Calu3 (cell line): ENCODE measurements around the gene SMOC1. TPM values are rescaled to one million over a fixed set of nuclear protein-coding genes. Genes with fewer than 3 reads are reported as not detected.

Experiments used
- BruUV-seq: library from RNA; stranded (reverse); fragments of 400-500 nt; replicated peaks from 2 replicates; lab custom pipeline; 2021; lab: Mats Ljungman, UMichigan
- CTCF ChIA-PET: fragments of 300-600 bp; sonication (Branson Sonifier 250); formaldehyde crosslinking; loops from one replicate; lab custom pipeline; 2022; ENCODE audit warnings: antibody characterized with exemption; lab: Charles Lee
- DNase-seq: peaks from one replicate; pipeline ENCODE4 v3.0.0; 2022
- H3K27ac Mint-ChIP-seq: one replicate; pipeline ENCODE4 v1.8.0; 2022; ENCODE audit warnings: mixed read lengths; ENCODE audit not compliant: unreplicated experiment
- H3K27me3 Mint-ChIP-seq: one replicate; pipeline ENCODE4 v1.8.0; 2022; ENCODE audit warnings: mixed read lengths; ENCODE audit not compliant: unreplicated experiment
- H3K36me3 Mint-ChIP-seq: one replicate; pipeline ENCODE4 v1.8.0; 2022; ENCODE audit warnings: mild to moderate bottlenecking, moderate library complexity, mixed read lengths; ENCODE audit not compliant: insufficient read depth, unreplicated experiment
- H3K4me1 Mint-ChIP-seq: one replicate; pipeline ENCODE4 v1.8.0; 2022; ENCODE audit warnings: mild to moderate bottlenecking, low read depth, mixed read lengths; ENCODE audit not compliant: unreplicated experiment
- H3K4me3 Mint-ChIP-seq: one replicate; pipeline ENCODE4 v1.8.0; 2022; ENCODE audit warnings: mild to moderate bottlenecking, low read depth, moderate library complexity, mixed read lengths; ENCODE audit not compliant: unreplicated experiment
- H3K9me3 Mint-ChIP-seq: one replicate; pipeline ENCODE4 v1.8.0; 2022; ENCODE audit warnings: low read depth, mixed read lengths; ENCODE audit not compliant: unreplicated experiment
- CTCF ChIP-seq: fragments of 200-600 bp; IDR thresholded peaks from one replicate; pipeline ENCODE4 v1.8.0; 2022; ENCODE audit warnings: antibody characterized with exemption; ENCODE audit not compliant: unreplicated experiment
- intact Hi-C: fragments of 100-400 bp; cut with micrococcal nuclease; formaldehyde crosslinking; loops from one replicate; pipeline ENCODE4 v1.10.0; 2022; ENCODE audit not compliant: unreplicated experiment
- total RNA-seq: library from RNA; stranded (reverse); gene quantifications from 2 replicates; pipeline ENCODE4 v1.2.3, GENCODE V29; 2022

SMOC1 gene
- total RNA-seq, 1 experiment from 2014 or later = 39.6 TPM

- Mint-ChIP-seq H3K4me3 (no peak overlapping the region), H3K27me3 (peaks cover 16% of the 10 kb centered on the region), H3K9me3 (no peaks in the 10 kb centered on the region), H3K4me1 (peaks cover 41% of the 10 kb centered on the region), H3K27ac (peak overlapping the region; percentile 9), H3K36me3 (no peaks in the 10 kb centered on the region)
- BruUV-seq = no TSS peak
- CTCF ChIA-PET = interaction anchor here (1.0 to 4.9 kb wide), 2 partner anchors 28 to 38 kb away, joined by 3 to 34 read pairs; no protein-coding TSS in a partner anchor
- TF ChIP-seq CTCF = no peak
- no peak for DNase-seq
- intact Hi-C loops = no loop called here
Measured at GRCh38 chr14:70045310-70045709, 166.1 kb downstream of the SMOC1 start.

DNA sequence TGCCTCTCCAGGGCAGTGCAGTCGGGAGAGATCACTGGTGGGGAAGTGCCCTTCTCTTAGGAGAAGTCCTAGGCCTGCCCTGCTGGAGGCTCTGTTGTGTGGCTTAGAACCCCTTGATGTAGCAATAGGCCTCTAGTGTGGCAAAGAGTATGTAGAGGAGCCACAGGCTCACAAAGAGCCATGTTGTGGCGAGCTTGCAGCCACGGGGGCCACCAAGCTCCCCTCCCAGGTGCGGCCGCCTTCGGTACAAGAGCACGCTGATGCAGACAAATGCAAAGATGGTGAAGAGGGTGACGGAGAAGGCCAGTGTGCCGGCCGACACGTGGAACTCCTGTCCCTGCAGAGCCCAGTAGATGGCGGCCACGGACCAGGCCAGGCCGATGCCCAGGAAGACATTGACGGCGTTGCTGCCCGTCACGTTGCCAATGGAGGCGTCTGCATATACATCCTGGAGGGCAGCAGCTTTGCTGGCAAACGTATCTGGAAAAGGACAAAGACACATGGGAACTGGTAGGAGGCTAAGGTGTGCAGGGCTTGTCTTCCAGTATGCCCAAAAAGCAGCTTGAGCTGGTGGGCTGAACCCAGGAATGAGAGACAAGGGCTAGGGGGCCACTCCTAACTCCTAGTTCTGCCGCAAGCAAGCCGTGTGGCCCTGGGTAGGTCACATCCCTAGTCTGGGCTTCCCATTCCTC, 166.8 kb downstream of the SMOC1 start:
- H3K27ac Mint-ChIP-seq = peak overlapping the region; percentile 9
- peaks cover 16% of the 10 kb centered on the region for H3K27me3 Mint-ChIP-seq
- H3K4me3 Mint-ChIP-seq = no peak overlapping the region
- CTCF ChIA-PET = interaction anchor here (4.9 kb wide), 1 partner anchor 27 kb away, joined by 34 read pairs; no protein-coding TSS in a partner anchor
- no peaks in the 10 kb centered on the region for H3K9me3 Mint-ChIP-seq
- no peaks in the 10 kb centered on the region for H3K36me3 Mint-ChIP-seq
- BruUV-seq = no TSS peak
- H3K4me1 Mint-ChIP-seq = peaks cover 41% of the 10 kb centered on the region
- intact Hi-C loops = loop anchor here (1.0 to 2.0 kb wide), 2 partner anchors 28 to 273 kb away; no protein-coding TSS in a partner anchor
- peak; percentile 90 for DNase-seq
- TF ChIP-seq CTCF = peak; percentile 76

- CTCF ChIA-PET = interaction anchor here (0.6 to 4.9 kb wide), 3 partner anchors 14 to 204 kb away, joined by 3 to 34 read pairs (median 4); no protein-coding TSS in a partner anchor
- DNase-seq = no peak
- no TSS peak for BruUV-seq
- no peak overlapping the region for H3K4me3 Mint-ChIP-seq
- H3K27me3 Mint-ChIP-seq = peaks cover 7% of the 10 kb centered on the region
- no peak for TF ChIP-seq CTCF
- H3K36me3 Mint-ChIP-seq = no peaks in the 10 kb centered on the region
- intact Hi-C loops = loop anchor here (2.0 kb wide), 2 partner anchors 209 to 271 kb away; no protein-coding TSS in a partner anchor
- H3K4me1 Mint-ChIP-seq = peaks cover 41% of the 10 kb centered on the region
- no peaks in the 10 kb centered on the region for H3K9me3 Mint-ChIP-seq
- H3K27ac Mint-ChIP-seq = no peak overlapping the region
Measured at GRCh38 chr14:70047598-70048312, 168.5 kb downstream of the SMOC1 start.

GRCh38 chr14:70048313-70048654, 169.1 kb downstream of the SMOC1 start:
- no TSS peak for BruUV-seq
- intact Hi-C loops = loop anchor here (2.0 kb wide), 1 partner anchor 209 kb away; no protein-coding TSS in a partner anchor
- Mint-ChIP-seq H3K36me3 (no peaks in the 10 kb centered on the region), H3K4me1 (peaks cover 41% of the 10 kb centered on the region), H3K27ac (no peak overlapping the region), H3K27me3 (peaks cover 5% of the 10 kb centered on the region), H3K9me3 (no peaks in the 10 kb centered on the region), H3K4me3 (no peak overlapping the region)
- CTCF ChIA-PET = interaction anchor here (0.6 to 4.9 kb wide), 3 partner anchors 13 to 203 kb away, joined by 3 to 34 read pairs (median 4); no protein-coding TSS in a partner anchor
- no peak for DNase-seq
- no peak for TF ChIP-seq CTCF
